ENCODE measurements around the gene FAF1. TPM values are rescaled to one million over a fixed set of nuclear protein-coding genes. Genes with fewer than 3 reads are reported as not detected.

FAF1 gene
- total and polyA plus RNA-seq, 2 of the 8 experiments (the other 6 are each of a cell fraction or from before 2014, with no cell fraction given) = 10.8 to 65.9 TPM

DNA sequence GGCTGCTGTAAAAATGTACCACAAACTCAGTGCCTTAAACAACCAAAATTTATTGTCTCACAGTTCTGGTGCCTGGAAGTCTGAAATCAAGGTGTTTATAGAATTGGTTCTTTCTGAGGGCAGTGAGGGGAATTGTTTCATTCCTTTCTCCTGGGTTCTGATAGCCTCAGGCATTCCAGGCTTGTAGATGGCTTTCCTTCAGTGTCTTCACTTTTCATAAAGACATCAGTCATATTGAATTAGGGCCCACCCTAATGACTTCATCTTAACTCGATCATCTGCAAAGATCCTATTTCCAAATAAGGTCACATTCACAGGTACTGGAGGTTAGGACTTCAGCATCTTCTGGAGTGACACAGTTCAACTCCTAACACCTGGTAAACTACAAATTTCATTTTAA lies 25.0 kb upstream of the FAF1 start (continued):
- TF ChIP-seq TAF7 (optimal IDR thresholded peaks at IDR 0.05; ENCODE audit: borderline replicate concordance, low read depth, low read length) = no peak
- no peak for TF ChIP-seq SIRT6 (IDR thresholded peaks at IDR 0.05; ENCODE audit: low read length)
- TF ChIP-seq CTBP2 (IDR thresholded peaks at IDR 0.05; ENCODE audit: borderline replicate concordance, insufficient read depth, insufficient read length, low read length) = no peak
- TF ChIP-seq, protein P1, sequence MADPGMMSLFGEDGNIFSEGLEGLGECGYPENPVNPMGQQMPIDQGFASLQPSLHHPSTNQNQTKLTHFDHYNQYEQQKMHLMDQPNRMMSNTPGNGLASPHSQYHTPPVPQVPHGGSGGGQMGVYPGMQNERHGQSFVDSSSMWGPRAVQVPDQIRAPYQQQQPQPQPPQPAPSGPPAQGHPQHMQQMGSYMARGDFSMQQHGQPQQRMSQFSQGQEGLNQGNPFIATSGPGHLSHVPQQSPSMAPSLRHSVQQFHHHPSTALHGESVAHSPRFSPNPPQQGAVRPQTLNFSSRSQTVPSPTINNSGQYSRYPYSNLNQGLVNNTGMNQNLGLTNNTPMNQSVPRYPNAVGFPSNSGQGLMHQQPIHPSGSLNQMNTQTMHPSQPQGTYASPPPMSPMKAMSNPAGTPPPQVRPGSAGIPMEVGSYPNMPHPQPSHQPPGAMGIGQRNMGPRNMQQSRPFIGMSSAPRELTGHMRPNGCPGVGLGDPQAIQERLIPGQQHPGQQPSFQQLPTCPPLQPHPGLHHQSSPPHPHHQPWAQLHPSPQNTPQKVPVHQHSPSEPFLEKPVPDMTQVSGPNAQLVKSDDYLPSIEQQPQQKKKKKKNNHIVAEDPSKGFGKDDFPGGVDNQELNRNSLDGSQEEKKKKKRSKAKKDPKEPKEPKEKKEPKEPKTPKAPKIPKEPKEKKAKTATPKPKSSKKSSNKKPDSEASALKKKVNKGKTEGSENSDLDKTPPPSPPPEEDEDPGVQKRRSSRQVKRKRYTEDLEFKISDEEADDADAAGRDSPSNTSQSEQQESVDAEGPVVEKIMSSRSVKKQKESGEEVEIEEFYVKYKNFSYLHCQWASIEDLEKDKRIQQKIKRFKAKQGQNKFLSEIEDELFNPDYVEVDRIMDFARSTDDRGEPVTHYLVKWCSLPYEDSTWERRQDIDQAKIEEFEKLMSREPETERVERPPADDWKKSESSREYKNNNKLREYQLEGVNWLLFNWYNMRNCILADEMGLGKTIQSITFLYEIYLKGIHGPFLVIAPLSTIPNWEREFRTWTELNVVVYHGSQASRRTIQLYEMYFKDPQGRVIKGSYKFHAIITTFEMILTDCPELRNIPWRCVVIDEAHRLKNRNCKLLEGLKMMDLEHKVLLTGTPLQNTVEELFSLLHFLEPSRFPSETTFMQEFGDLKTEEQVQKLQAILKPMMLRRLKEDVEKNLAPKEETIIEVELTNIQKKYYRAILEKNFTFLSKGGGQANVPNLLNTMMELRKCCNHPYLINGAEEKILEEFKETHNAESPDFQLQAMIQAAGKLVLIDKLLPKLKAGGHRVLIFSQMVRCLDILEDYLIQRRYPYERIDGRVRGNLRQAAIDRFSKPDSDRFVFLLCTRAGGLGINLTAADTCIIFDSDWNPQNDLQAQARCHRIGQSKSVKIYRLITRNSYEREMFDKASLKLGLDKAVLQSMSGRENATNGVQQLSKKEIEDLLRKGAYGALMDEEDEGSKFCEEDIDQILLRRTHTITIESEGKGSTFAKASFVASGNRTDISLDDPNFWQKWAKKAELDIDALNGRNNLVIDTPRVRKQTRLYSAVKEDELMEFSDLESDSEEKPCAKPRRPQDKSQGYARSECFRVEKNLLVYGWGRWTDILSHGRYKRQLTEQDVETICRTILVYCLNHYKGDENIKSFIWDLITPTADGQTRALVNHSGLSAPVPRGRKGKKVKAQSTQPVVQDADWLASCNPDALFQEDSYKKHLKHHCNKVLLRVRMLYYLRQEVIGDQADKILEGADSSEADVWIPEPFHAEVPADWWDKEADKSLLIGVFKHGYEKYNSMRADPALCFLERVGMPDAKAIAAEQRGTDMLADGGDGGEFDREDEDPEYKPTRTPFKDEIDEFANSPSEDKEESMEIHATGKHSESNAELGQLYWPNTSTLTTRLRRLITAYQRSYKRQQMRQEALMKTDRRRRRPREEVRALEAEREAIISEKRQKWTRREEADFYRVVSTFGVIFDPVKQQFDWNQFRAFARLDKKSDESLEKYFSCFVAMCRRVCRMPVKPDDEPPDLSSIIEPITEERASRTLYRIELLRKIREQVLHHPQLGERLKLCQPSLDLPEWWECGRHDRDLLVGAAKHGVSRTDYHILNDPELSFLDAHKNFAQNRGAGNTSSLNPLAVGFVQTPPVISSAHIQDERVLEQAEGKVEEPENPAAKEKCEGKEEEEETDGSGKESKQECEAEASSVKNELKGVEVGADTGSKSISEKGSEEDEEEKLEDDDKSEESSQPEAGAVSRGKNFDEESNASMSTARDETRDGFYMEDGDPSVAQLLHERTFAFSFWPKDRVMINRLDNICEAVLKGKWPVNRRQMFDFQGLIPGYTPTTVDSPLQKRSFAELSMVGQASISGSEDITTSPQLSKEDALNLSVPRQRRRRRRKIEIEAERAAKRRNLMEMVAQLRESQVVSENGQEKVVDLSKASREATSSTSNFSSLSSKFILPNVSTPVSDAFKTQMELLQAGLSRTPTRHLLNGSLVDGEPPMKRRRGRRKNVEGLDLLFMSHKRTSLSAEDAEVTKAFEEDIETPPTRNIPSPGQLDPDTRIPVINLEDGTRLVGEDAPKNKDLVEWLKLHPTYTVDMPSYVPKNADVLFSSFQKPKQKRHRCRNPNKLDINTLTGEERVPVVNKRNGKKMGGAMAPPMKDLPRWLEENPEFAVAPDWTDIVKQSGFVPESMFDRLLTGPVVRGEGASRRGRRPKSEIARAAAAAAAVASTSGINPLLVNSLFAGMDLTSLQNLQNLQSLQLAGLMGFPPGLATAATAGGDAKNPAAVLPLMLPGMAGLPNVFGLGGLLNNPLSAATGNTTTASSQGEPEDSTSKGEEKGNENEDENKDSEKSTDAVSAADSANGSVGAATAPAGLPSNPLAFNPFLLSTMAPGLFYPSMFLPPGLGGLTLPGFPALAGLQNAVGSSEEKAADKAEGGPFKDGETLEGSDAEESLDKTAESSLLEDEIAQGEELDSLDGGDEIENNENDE (IDR thresholded peaks at IDR 0.05; ENCODE audit: insufficient replicate concordance, low read length) = no peak
- TF ChIP-seq, protein P2, sequence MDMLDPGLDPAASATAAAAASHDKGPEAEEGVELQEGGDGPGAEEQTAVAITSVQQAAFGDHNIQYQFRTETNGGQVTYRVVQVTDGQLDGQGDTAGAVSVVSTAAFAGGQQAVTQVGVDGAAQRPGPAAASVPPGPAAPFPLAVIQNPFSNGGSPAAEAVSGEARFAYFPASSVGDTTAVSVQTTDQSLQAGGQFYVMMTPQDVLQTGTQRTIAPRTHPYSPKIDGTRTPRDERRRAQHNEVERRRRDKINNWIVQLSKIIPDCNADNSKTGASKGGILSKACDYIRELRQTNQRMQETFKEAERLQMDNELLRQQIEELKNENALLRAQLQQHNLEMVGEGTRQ (IDR thresholded peaks at IDR 0.05; ENCODE audit: low read length) = no peak

Data from H1 (cell line).